Measurements from ENCODE around the gene GARIN5A.

- TF ChIP-seq POLR2AphosphoS5 (IDR thresholded peaks at IDR 0.05) (no peak), CTCF (IDR thresholded peaks at IDR 0.05) (no peak), POLR2A (IDR thresholded peaks at IDR 0.05) (no peak)
Observed at GRCh38 chr19:50494186-50495019, 17.8 kb upstream of the GARIN5A start.
